K562 (cell line): ENCODE data around the gene PCDH9. TPM values are rescaled to one million over a fixed set of nuclear protein-coding genes. Genes with fewer than 3 reads are reported as not detected.

Experiments used
- ATAC-seq: fragments of 200-7000 bp; cut with Tn5 transposase; 3 replicates; pipeline ENCODE4 v1.9.1; 2020; ENCODE audit warnings: moderate library complexity
- BruUV-seq: library from RNA; stranded (reverse); fragments of 400-500 nt; replicated peaks from 2 replicates; lab custom pipeline; 2021; lab: Mats Ljungman, UMichigan
- CTCF ChIA-PET: fragments of 300-600 bp; formaldehyde crosslinking; extraction: SDS; loops from one replicate; lab custom pipeline; 2021; ENCODE audit warnings: low intra/inter-chr PET ratio; lab: Yijun Ruan, JAX
- POLR2A ChIA-PET: fragments of 300-600, 350-650 bp; sonication (Branson Sonifier 250); formaldehyde crosslinking; extraction: SDS; loops from one replicate; lab custom pipeline; 2021; ENCODE audit warnings: antibody characterized with exemption, inconsistent platforms; lab: Yijun Ruan, JAX
- DNase-seq, 4 experiments: peaks; one replicate each; pipeline versions ENCODE4 v3.0.0 to v3.0.0-alpha.2; 2011 to 2018; ENCODE audit warnings: low spot score in 3 of 4, mixed read lengths in 3 of 4; ENCODE audit errors: extremely low read depth in 1 of 4
- FAIRE-seq: peaks from 2 replicates; lab custom pipeline; 2011; peaks lifted over from hg19 to GRCh38; lab: Jason Lieb, UNC
- H2AFZ ChIP-seq: 2 replicates; pipeline ENCODE4 v1.6.0; 2011; ENCODE audit warnings: low read depth, low read length, control low read depth, inconsistent platforms
- H3K27ac ChIP-seq: fragments of 200-600 bp; 3 replicates; pipeline ENCODE4 v1.8.0; 2011; ENCODE audit warnings: low read depth, mild to moderate bottlenecking, control low read depth, inconsistent platforms, low read length, moderate library complexity, mixed read lengths; ENCODE audit errors: extremely low read depth
- H3K27me3 ChIP-seq, 2 experiments: fragments of 300-600 bp in 1 of 2; 2 replicates in 1 of 2; 3 replicates in 1 of 2; pipeline versions ENCODE4 v1.6.0 to v1.8.0; 2011; ENCODE audit warnings: inconsistent platforms in 2 of 2, low read length in 2 of 2, mild to moderate bottlenecking in 1 of 2, mixed read lengths in 1 of 2, moderate library complexity in 1 of 2; ENCODE audit not compliant: control insufficient read depth in 2 of 2, insufficient read depth in 2 of 2
- H3K36me3 ChIP-seq: fragments of 300-600 bp; 3 replicates; pipeline ENCODE4 v1.8.0; 2011; ENCODE audit warnings: mild to moderate bottlenecking, low read length, inconsistent platforms; ENCODE audit not compliant: control insufficient read depth, insufficient read depth
- H3K4me1 ChIP-seq, 2 experiments: fragments of 200-600 bp in 1 of 2; replicated peaks in 1 of 2; 2 replicates in 1 of 2; 3 replicates in 1 of 2; pipeline versions ENCODE4 v1.5.1 to v1.8.0; 2011; ENCODE audit warnings: inconsistent platforms in 2 of 2, low read length in 2 of 2, mild to moderate bottlenecking in 1 of 2, mixed read lengths in 1 of 2, moderate library complexity in 1 of 2; ENCODE audit not compliant: control insufficient read depth in 2 of 2, insufficient read depth in 2 of 2
- H3K4me2 ChIP-seq: 2 replicates; pipeline ENCODE4 v1.6.1; 2011; ENCODE audit warnings: low read length, control low read depth, inconsistent platforms, mixed read lengths; ENCODE audit not compliant: insufficient read depth
- H3K4me3 ChIP-seq: fragments of 200-600 bp; sonication (generic), shearing (Covaris generic); 2 replicates; pipeline ENCODE4 v1.5.1; 2016; ENCODE audit warnings: control low read depth, inconsistent platforms
- H3K79me2 ChIP-seq: fragments of 200-600 bp; 3 replicates; pipeline ENCODE4 v1.8.0; 2011; ENCODE audit warnings: low read length, inconsistent platforms; ENCODE audit not compliant: control insufficient read depth, insufficient read depth
- H3K9ac ChIP-seq, 2 experiments: 2 replicates each; pipeline versions ENCODE4 v1.6.0 to v1.6.1; 2011; ENCODE audit warnings: low read depth in 2 of 2, low read length in 2 of 2, control low read depth in 1 of 2, inconsistent platforms in 1 of 2, mild to moderate bottlenecking in 1 of 2, mixed read lengths in 1 of 2; ENCODE audit not compliant: insufficient read depth in 1 of 2
- H3K9me1 ChIP-seq: one replicate; pipeline ENCODE4 v1.6.0; 2011; ENCODE audit warnings: inconsistent platforms, mild to moderate bottlenecking, low read length, moderate library complexity; ENCODE audit not compliant: control insufficient read depth, insufficient read depth
- H3K9me3 ChIP-seq: replicated peaks from 2 replicates; pipeline ENCODE4 v1.5.1; 2011; ENCODE audit warnings: low read depth, low read length, inconsistent platforms; ENCODE audit not compliant: control insufficient read depth, insufficient read depth
- H4K20me1 ChIP-seq: replicated peaks from 2 replicates; pipeline ENCODE4 v1.6.1; 2011; ENCODE audit warnings: low read length, inconsistent platforms, mixed read lengths; ENCODE audit not compliant: control insufficient read depth, insufficient read depth
- ZNF316 ChIP-seq: fragments of 450-650 bp; IDR thresholded peaks from 2 replicates; pipeline ENCODE4 v1.6.1; 2016
- WGBS: fragments of 100-300 bp; shearing (Covaris generic); methylation state at CpG from one replicate; pipeline ENCODE4 v1.1.6; 2016; ENCODE audit warnings: low coverage, mixed read lengths; ENCODE audit not compliant: insufficient coverage; ENCODE audit errors: missing lambda C conversion rate; 5-methylcytosine and 5-hydroxymethylcytosine counted together
- in situ Hi-C: fragments of 300-500 bp; cut with MboI; formaldehyde crosslinking; loops from 4 replicates; pipeline ENCODE4 v1.15.0; 2018; ENCODE audit warnings: inconsistent platforms, mixed read lengths
- intact Hi-C: fragments of 100-400 bp; cut with micrococcal nuclease; formaldehyde crosslinking; loops from 2 replicates; pipeline ENCODE4 v1.14.2; 2022
- polyA plus RNA-seq, 8 experiments: library from polyadenylated mRNA; depleted of rRNA in 4 of 8; stranded (reverse) in 5 of 8; unstranded in 3 of 8; fragments of >200 nt; fragmentation: Nextera tagmentation in 2 of 8; fragmentation: Illumina TruSeq in 1 of 8; extraction: Ambion mirVana in 2 of 8; extraction: Trizol in 1 of 8; gene quantifications; 2 replicates each; pipeline versions ENCODE4 v1.2.1 to v1.2.3, GENCODE V29; 2011 to 2014; ENCODE audit warnings: inconsistent platforms in 1 of 8, missing spikeins in 1 of 8
- total RNA-seq, 7 experiments: library from RNA; depleted of rRNA in 6 of 7; stranded (reverse); fragments of >200 nt in 6 of 7; fragmentation: Illumina TruSeq in 2 of 7; extraction: Trizol in 2 of 7; gene quantifications; 2 replicates each; pipeline versions ENCODE4 v1.2.1 to v1.2.3, GENCODE V29; 2011 to 2021; ENCODE audit warnings: low replicate concordance in 1 of 7
- TF ChIP-seq, protein P1 (sequence below), 2 experiments: fragments of 450-650 bp in 1 of 2; sonication (generic) in 1 of 2; formaldehyde crosslinking in 1 of 2; IDR thresholded peaks; 2 replicates each; pipeline versions ENCODE4 v1.7.1 to v1.9.0; 2016 to 2022; ENCODE audit warnings: inconsistent platforms in 1 of 2, mild to moderate bottlenecking in 1 of 2, missing genetic modification reagents in 1 of 2

The PCDH9 gene
- total and polyA plus RNA-seq, 9 of the 15 experiments (the other 6 are each of a cell fraction or from before 2014, with no cell fraction given) = 1.1 to 6.7 (median 4.9) TPM

GRCh38 chr13:66518068-66518467 is 712.1 kb downstream of the PCDH9 start:
- WGBS = 85% methylated on average over 2 of the region's 2 CpGs
- ATAC-seq = no peak

More at GRCh38 chr13:66518068-66518467, 712.1 kb downstream of the PCDH9 start:
- POLR2A ChIA-PET = interaction anchor here (0.6 kb wide), 1 partner anchor 135 kb away, joined by 3 read pairs; no protein-coding TSS in a partner anchor
- no TSS peak for BruUV-seq
- intact Hi-C loops = no loop called here
- TF ChIP-seq, protein P1, sequence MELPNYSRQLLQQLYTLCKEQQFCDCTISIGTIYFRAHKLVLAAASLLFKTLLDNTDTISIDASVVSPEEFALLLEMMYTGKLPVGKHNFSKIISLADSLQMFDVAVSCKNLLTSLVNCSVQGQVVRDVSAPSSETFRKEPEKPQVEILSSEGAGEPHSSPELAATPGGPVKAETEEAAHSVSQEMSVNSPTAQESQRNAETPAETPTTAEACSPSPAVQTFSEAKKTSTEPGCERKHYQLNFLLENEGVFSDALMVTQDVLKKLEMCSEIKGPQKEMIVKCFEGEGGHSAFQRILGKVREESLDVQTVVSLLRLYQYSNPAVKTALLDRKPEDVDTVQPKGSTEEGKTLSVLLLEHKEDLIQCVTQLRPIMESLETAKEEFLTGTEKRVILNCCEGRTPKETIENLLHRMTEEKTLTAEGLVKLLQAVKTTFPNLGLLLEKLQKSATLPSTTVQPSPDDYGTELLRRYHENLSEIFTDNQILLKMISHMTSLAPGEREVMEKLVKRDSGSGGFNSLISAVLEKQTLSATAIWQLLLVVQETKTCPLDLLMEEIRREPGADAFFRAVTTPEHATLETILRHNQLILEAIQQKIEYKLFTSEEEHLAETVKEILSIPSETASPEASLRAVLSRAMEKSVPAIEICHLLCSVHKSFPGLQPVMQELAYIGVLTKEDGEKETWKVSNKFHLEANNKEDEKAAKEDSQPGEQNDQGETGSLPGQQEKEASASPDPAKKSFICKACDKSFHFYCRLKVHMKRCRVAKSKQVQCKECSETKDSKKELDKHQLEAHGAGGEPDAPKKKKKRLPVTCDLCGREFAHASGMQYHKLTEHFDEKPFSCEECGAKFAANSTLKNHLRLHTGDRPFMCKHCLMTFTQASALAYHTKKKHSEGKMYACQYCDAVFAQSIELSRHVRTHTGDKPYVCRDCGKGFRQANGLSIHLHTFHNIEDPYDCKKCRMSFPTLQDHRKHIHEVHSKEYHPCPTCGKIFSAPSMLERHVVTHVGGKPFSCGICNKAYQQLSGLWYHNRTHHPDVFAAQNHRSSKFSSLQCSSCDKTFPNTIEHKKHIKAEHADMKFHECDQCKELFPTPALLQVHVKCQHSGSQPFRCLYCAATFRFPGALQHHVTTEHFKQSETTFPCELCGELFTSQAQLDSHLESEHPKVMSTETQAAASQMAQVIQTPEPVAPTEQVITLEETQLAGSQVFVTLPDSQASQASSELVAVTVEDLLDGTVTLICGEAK (IDR thresholded peaks at IDR 0.05) = no peak
- TF ChIP-seq, protein P1 (CRISPR knock-in tag; IDR thresholded peaks at IDR 0.05) = no peak
- TF ChIP-seq ZNF316 = peak; percentile 33; the same call in 1 of the 2 replicates
- TF ChIP-seq, all 486 proteins: peak for 1
- no peak for DNase-seq
- H3K9me1 ChIP-seq = no peaks in the 10 kb centered on the region
- no peaks in the 10 kb centered on the region for H3K36me3 ChIP-seq
- H3K27ac ChIP-seq = no peak overlapping the region
- H2AFZ ChIP-seq = no peak overlapping the region
- no peaks in the 10 kb centered on the region for H3K4me1 ChIP-seq
- H3K4me3 ChIP-seq = no peak overlapping the region
- CTCF ChIA-PET = no interaction called here
- no peaks in the 10 kb centered on the region for H3K9me3 ChIP-seq
- H3K27me3 ChIP-seq = no peaks in the 10 kb centered on the region
- FAIRE-seq = no peak
- no peaks in the 10 kb centered on the region for H4K20me1 ChIP-seq
- H3K79me2 ChIP-seq = no peaks in the 10 kb centered on the region
- in situ Hi-C loops = no loop called here
- no peak overlapping the region for H3K9ac ChIP-seq
- no peak overlapping the region for H3K4me2 ChIP-seq
